ENCODE results near the gene ZNF316. TPM values are rescaled to one million over a fixed set of nuclear protein-coding genes. Genes with fewer than 3 reads are reported as not detected.

ZNF316 gene
- total and polyA plus RNA-seq, 2 donors (not counting 1 experiment from before 2014, with no cell fraction given) = 5.1 to 13.0 TPM

DNA sequence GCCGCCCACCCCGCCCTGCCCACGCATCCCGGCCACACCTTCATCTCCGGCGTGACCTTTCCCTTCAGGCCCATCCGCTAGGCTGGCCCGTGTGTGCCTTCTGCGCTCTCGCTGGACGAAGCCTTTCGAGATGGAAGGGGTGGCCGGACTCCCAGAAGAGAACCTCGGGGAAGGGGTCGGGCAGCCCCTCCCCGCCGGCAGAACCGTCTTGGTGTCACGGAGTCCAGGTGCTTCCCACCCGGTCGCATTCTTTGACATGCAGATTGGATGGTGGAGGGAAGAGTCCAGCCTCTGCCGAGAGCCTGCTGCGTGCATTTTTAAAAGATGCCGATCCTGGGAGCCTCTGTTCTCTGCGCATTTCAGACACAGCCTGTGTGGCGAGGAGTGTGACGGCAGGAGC lies 29.0 kb upstream of the ZNF316 start:
- no peaks in the 10 kb centered on the region for H4K20me1 ChIP-seq (ENCODE audit: control insufficient read depth, extremely low read depth, insufficient read depth, low read length)
- peaks cover 2% of the 10 kb centered on the region for H3K36me3 ChIP-seq (ENCODE audit: control insufficient read depth, insufficient read depth, low read length)
- no peak overlapping the region for H2AFZ ChIP-seq (ENCODE audit: low read length)
- H3K27me3 ChIP-seq (ENCODE audit: control insufficient read depth, insufficient read depth, low read length) = no peaks in the 10 kb centered on the region
- no peak overlapping the region for H3K9ac ChIP-seq (ENCODE audit: insufficient read depth, low read length)
- H3K79me2 ChIP-seq (ENCODE audit: control insufficient read depth, insufficient read depth, low read length) = no peaks in the 10 kb centered on the region
- H3K4me1 ChIP-seq (ENCODE audit: control insufficient read depth, extremely low read depth, insufficient read depth, low read length) = no peaks in the 10 kb centered on the region
- DNase-seq (ENCODE audit: low read depth in 2 of 2) = no peak
- TF ChIP-seq EZH2 (IDR thresholded peaks at IDR 0.05; ENCODE audit: low read length, missing control alignments) = no peak
- TF ChIP-seq, protein P1, sequence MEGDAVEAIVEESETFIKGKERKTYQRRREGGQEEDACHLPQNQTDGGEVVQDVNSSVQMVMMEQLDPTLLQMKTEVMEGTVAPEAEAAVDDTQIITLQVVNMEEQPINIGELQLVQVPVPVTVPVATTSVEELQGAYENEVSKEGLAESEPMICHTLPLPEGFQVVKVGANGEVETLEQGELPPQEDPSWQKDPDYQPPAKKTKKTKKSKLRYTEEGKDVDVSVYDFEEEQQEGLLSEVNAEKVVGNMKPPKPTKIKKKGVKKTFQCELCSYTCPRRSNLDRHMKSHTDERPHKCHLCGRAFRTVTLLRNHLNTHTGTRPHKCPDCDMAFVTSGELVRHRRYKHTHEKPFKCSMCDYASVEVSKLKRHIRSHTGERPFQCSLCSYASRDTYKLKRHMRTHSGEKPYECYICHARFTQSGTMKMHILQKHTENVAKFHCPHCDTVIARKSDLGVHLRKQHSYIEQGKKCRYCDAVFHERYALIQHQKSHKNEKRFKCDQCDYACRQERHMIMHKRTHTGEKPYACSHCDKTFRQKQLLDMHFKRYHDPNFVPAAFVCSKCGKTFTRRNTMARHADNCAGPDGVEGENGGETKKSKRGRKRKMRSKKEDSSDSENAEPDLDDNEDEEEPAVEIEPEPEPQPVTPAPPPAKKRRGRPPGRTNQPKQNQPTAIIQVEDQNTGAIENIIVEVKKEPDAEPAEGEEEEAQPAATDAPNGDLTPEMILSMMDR (conservative IDR thresholded peaks at IDR 0.05 in 1 of 2, IDR thresholded peaks at IDR 0.05 in 1 of 2; ENCODE audit: low read depth in 1 of 2, low read length in 2 of 2) = no peak
- H3K4me2 ChIP-seq (ENCODE audit: extremely low read depth, insufficient read depth, low read length) = no peak overlapping the region
- no peak overlapping the region for H3K4me3 ChIP-seq (replicated peaks in 1 of 4; ENCODE audit: control extremely low read depth in 1 of 4, insufficient read depth in 1 of 4, low read depth in 3 of 4, low read length in 4 of 4)
- H3K27ac ChIP-seq (ENCODE audit: insufficient read depth, low read length) = no peak overlapping the region
- H3K9me3 ChIP-seq (ENCODE audit: control insufficient read depth, insufficient read depth, low read depth, low read length) = no peaks in the 10 kb centered on the region

DNA sequence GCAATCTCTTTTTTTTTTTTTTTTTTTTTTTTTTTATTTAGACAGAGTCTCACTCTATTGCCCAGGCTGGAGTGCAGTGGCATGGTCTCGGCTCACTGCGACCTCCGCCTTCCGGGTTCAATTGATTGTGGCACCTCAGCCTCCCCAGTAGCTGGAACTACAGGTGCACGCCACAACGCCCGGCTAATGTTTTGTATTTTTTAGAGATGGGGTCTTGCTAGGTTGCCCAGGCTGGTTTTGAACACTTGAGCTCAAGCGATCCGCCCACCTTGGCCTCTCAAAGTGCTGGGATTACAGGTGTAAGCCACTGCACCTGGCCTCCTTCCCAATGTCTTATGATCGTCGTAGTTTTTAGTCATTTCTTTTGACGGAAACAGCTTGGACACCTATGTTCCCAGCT lies 28.3 kb upstream of the ZNF316 start:
- H3K36me3 ChIP-seq (ENCODE audit: control insufficient read depth, insufficient read depth, low read length) = peaks cover 2% of the 10 kb centered on the region
- no peaks in the 10 kb centered on the region for H4K20me1 ChIP-seq (ENCODE audit: control insufficient read depth, extremely low read depth, insufficient read depth, low read length)
- TF ChIP-seq, protein P1 (conservative IDR thresholded peaks at IDR 0.05 in 1 of 2, IDR thresholded peaks at IDR 0.05 in 1 of 2; ENCODE audit: low read depth in 1 of 2, low read length in 2 of 2) = no peak
- no peak for TF ChIP-seq EZH2 (IDR thresholded peaks at IDR 0.05; ENCODE audit: low read length, missing control alignments)
- no peak overlapping the region for H3K4me2 ChIP-seq (ENCODE audit: extremely low read depth, insufficient read depth, low read length)
- no peak for DNase-seq (ENCODE audit: low read depth in 2 of 2)
- H3K9ac ChIP-seq (ENCODE audit: insufficient read depth, low read length) = no peak overlapping the region
- no peaks in the 10 kb centered on the region for H3K9me3 ChIP-seq (ENCODE audit: control insufficient read depth, insufficient read depth, low read depth, low read length)
- H2AFZ ChIP-seq (ENCODE audit: low read length) = no peak overlapping the region
- no peaks in the 10 kb centered on the region for H3K79me2 ChIP-seq (ENCODE audit: control insufficient read depth, insufficient read depth, low read length)
- H3K27me3 ChIP-seq (ENCODE audit: control insufficient read depth, insufficient read depth, low read length) = peaks cover under 1% of the 10 kb centered on the region
- no peak overlapping the region for H3K4me3 ChIP-seq (replicated peaks in 1 of 4; ENCODE audit: control extremely low read depth in 1 of 4, insufficient read depth in 1 of 4, low read depth in 3 of 4, low read length in 4 of 4)
- no peaks in the 10 kb centered on the region for H3K4me1 ChIP-seq (ENCODE audit: control insufficient read depth, extremely low read depth, insufficient read depth, low read length)
- H3K27ac ChIP-seq (ENCODE audit: insufficient read depth, low read length) = no peak overlapping the region

DNA sequence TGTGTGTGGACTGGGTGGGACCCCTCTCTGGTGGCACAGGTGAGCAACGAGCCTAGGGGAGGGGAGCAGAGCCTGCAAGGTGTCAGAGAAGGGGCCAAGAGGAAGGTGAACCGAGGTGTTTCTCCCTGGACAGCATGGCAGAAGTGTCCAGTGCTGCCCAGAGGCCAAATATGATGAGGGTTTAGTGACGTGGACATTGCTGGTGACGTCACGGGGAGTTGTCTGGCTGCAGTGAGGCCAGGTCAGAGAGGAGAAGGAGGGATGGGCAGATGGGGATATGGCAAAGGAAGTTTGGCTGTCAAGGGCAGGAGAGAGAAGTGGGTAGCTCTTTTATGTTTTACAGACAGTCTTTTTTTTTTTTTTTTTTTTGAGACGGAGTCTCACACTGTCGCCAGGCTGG lies 24.3 kb upstream of the ZNF316 start:
- peaks cover 23% of the 10 kb centered on the region for H3K27me3 ChIP-seq (ENCODE audit: control insufficient read depth, insufficient read depth, low read length)
- no peak overlapping the region for H3K9ac ChIP-seq (ENCODE audit: insufficient read depth, low read length)
- no peaks in the 10 kb centered on the region for H4K20me1 ChIP-seq (ENCODE audit: control insufficient read depth, extremely low read depth, insufficient read depth, low read length)
- no peak overlapping the region for H2AFZ ChIP-seq (ENCODE audit: low read length)
- no peak overlapping the region for H3K27ac ChIP-seq (ENCODE audit: insufficient read depth, low read length)
- no peak overlapping the region for H3K4me2 ChIP-seq (ENCODE audit: extremely low read depth, insufficient read depth, low read length)
- H3K36me3 ChIP-seq (ENCODE audit: control insufficient read depth, insufficient read depth, low read length) = peaks cover 2% of the 10 kb centered on the region
- no peak overlapping the region for H3K4me3 ChIP-seq (replicated peaks in 1 of 4; ENCODE audit: control extremely low read depth in 1 of 4, insufficient read depth in 1 of 4, low read depth in 3 of 4, low read length in 4 of 4)
- H3K4me1 ChIP-seq (ENCODE audit: control insufficient read depth, extremely low read depth, insufficient read depth, low read length) = no peaks in the 10 kb centered on the region
- no peak for DNase-seq (ENCODE audit: low read depth in 2 of 2)
- no peaks in the 10 kb centered on the region for H3K79me2 ChIP-seq (ENCODE audit: control insufficient read depth, insufficient read depth, low read length)
- TF ChIP-seq, protein P1 (conservative IDR thresholded peaks at IDR 0.05 in 1 of 2, IDR thresholded peaks at IDR 0.05 in 1 of 2; ENCODE audit: low read depth in 1 of 2, low read length in 2 of 2) = no peak
- no peak for TF ChIP-seq EZH2 (IDR thresholded peaks at IDR 0.05; ENCODE audit: low read length, missing control alignments)
- no peaks in the 10 kb centered on the region for H3K9me3 ChIP-seq (ENCODE audit: control insufficient read depth, insufficient read depth, low read depth, low read length)

All from fibroblast of lung (primary cell).